ENCODE results near the gene PPA1. TPM values are rescaled to one million over a fixed set of nuclear protein-coding genes. Genes with fewer than 3 reads are reported as not detected.

Gene PPA1
- total and polyA plus RNA-seq, 2 donors (not counting 3 experiments of a cell fraction or from before 2014, with no cell fraction given) = 63.5 to 140 TPM

- CTCF ChIA-PET = interaction anchor here (0.7 to 2.6 kb wide), 2 partner anchors 12 to 59 kb away, joined by 4 to 17 read pairs; partner anchors contain the start of gene TYSND1
- Histone ChIP-seq H2AFZ (ENCODE audit: low read depth, low read length) (no peak overlapping the region), H3K27ac (ENCODE audit: insufficient read depth, low read depth, low read length) (no peak overlapping the region), H3K4me1 (ENCODE audit: control insufficient read depth, extremely low read depth, insufficient read depth, low read length) (no peaks in the 10 kb centered on the region), H3K79me2 (ENCODE audit: control insufficient read depth, insufficient read depth, low read length) (peaks cover 27% of the 10 kb centered on the region), H3K9me3 (replicated peaks; ENCODE audit: control insufficient read depth, insufficient read depth, low read length) (no peaks in the 10 kb centered on the region), H3K9me1 (replicated peaks; ENCODE audit: control insufficient read depth, extremely low read depth, insufficient read depth, low read length) (no peaks in the 10 kb centered on the region), H3K4me3 (replicated peaks in 1 of 3; ENCODE audit: insufficient read depth in 1 of 3, low read depth in 1 of 3, low read length in 3 of 3) (no peak overlapping the region), H3K36me3 (ENCODE audit: control insufficient read depth in 2 of 2, extremely low read depth in 1 of 2, insufficient read depth in 2 of 2, low read length in 2 of 2) (peaks cover 15 to 38% of the 10 kb centered on the region in 2 experiments), H4K20me1 (replicated peaks; ENCODE audit: control insufficient read depth, extremely low read depth, insufficient read depth, low read length) (peaks cover 5% of the 10 kb centered on the region), H3K27me3 (ENCODE audit: control insufficient read depth in 2 of 2, insufficient read depth in 2 of 2, low read length in 2 of 2) (no peaks in the 10 kb centered on the region), H3K4me2 (ENCODE audit: insufficient read depth, low read length) (no peak overlapping the region), H3K9ac (replicated peaks; ENCODE audit: extremely low read depth, insufficient read depth, low read length) (no peak overlapping the region)
- BruUV-seq (replicated peaks) = no TSS peak
- intact Hi-C loops (cut with micrococcal nuclease) = no loop called here
- TF ChIP-seq CTCF (IDR thresholded peaks at IDR 0.05; ENCODE audit: extremely low read depth in 1 of 2, insufficient read depth in 1 of 2, low read depth in 1 of 2, low read length in 2 of 2) = no peak
- TF ChIP-seq JUN (IDR thresholded peaks at IDR 0.05; ENCODE audit: borderline replicate concordance, insufficient read depth, insufficient read length, low read depth) = no peak
- TF ChIP-seq FOS (IDR thresholded peaks at IDR 0.05; ENCODE audit: borderline replicate concordance, insufficient read depth, low read length) = no peak
- TF ChIP-seq MYC (IDR thresholded peaks at IDR 0.05; ENCODE audit: low read depth, low read length) = no peak
- dilution Hi-C loops (cut with MboI; ENCODE audit: extremely low pct_ligation_motif_present, low sequenced_read_pairs) = no loop called here
- no peak for DNase-seq (ENCODE audit: low read depth, low spot score)
- POLR2A ChIA-PET = interaction anchor here (0.6 to 1.0 kb wide), 2 partner anchors 12 to 14 kb away, joined by 8 to 11 read pairs; partner anchors contain the start of gene TYSND1
- FAIRE-seq = no peak
Observed at GRCh38 chr10:70158113-70158512, 75.1 kb downstream of the PPA1 start.

- H2AFZ ChIP-seq (ENCODE audit: low read depth, low read length) = no peak overlapping the region
- peaks cover 23 to 44% of the 10 kb centered on the region in 2 experiments for H3K36me3 ChIP-seq (ENCODE audit: control insufficient read depth in 2 of 2, extremely low read depth in 1 of 2, insufficient read depth in 2 of 2, low read length in 2 of 2)
- H3K9me3 ChIP-seq (replicated peaks; ENCODE audit: control insufficient read depth, insufficient read depth, low read length) = no peaks in the 10 kb centered on the region
- H3K27me3 ChIP-seq (ENCODE audit: control insufficient read depth in 2 of 2, insufficient read depth in 2 of 2, low read length in 2 of 2) = no peaks in the 10 kb centered on the region
- ChIA-PET POLR2A (interaction anchor here (1.5 kb wide), 1 partner anchor 15 kb away, joined by 4 read pairs; the partner anchor contains the start of gene SAR1A), CTCF (interaction anchor here (1.7 kb wide), 1 partner anchor 9 kb away, joined by 7 read pairs; the partner anchor contains the start of gene TYSND1)
- no peak overlapping the region for H3K4me3 ChIP-seq (replicated peaks in 1 of 3; ENCODE audit: insufficient read depth in 1 of 3, low read depth in 1 of 3, low read length in 3 of 3)
- intact Hi-C loops (cut with micrococcal nuclease) = no loop called here
- no peak for TF ChIP-seq JUN (IDR thresholded peaks at IDR 0.05; ENCODE audit: borderline replicate concordance, insufficient read depth, insufficient read length, low read depth)
- TF ChIP-seq GATA2 (IDR thresholded peaks at IDR 0.05; ENCODE audit: insufficient read depth, insufficient read length, low read depth, low read length) = no peak
- no peak for TF ChIP-seq POLR2AphosphoS5 (IDR thresholded peaks at IDR 0.05; ENCODE audit: insufficient read depth, low read depth, low read length)
- no peak for TF ChIP-seq POLR2A (IDR thresholded peaks at IDR 0.05; ENCODE audit: low read depth, low read length)
- no peak for TF ChIP-seq MYC (IDR thresholded peaks at IDR 0.05; ENCODE audit: low read depth, low read length)
- no peak for TF ChIP-seq CTCF (IDR thresholded peaks at IDR 0.05; ENCODE audit: extremely low read depth in 1 of 2, insufficient read depth in 1 of 2, low read depth in 1 of 2, low read length in 2 of 2)
- no peak for TF ChIP-seq MAX (IDR thresholded peaks at IDR 0.05; ENCODE audit: insufficient read depth, insufficient read length)
- TF ChIP-seq EZH2 (IDR thresholded peaks at IDR 0.05; ENCODE audit: borderline replicate concordance, low read depth, low read length, severe bottlenecking) = no peak
- TF ChIP-seq FOS (IDR thresholded peaks at IDR 0.05; ENCODE audit: borderline replicate concordance, insufficient read depth, low read length) = no peak
- H3K9me1 ChIP-seq (replicated peaks; ENCODE audit: control insufficient read depth, extremely low read depth, insufficient read depth, low read length) = no peaks in the 10 kb centered on the region
- no TSS peak for BruUV-seq (replicated peaks)
- no peak overlapping the region for H3K9ac ChIP-seq (replicated peaks; ENCODE audit: extremely low read depth, insufficient read depth, low read length)
- H3K27ac ChIP-seq (ENCODE audit: insufficient read depth, low read depth, low read length) = no peak overlapping the region
- FAIRE-seq = no peak
- peaks cover 8% of the 10 kb centered on the region for H3K79me2 ChIP-seq (ENCODE audit: control insufficient read depth, insufficient read depth, low read length)
- no peaks in the 10 kb centered on the region for H3K4me1 ChIP-seq (ENCODE audit: control insufficient read depth, extremely low read depth, insufficient read depth, low read length)
- H3K4me2 ChIP-seq (ENCODE audit: insufficient read depth, low read length) = no peak overlapping the region
- dilution Hi-C loops (cut with MboI; ENCODE audit: extremely low pct_ligation_motif_present, low sequenced_read_pairs) = no loop called here
- H4K20me1 ChIP-seq (replicated peaks; ENCODE audit: control insufficient read depth, extremely low read depth, insufficient read depth, low read length) = no peaks in the 10 kb centered on the region
- no peak for DNase-seq (ENCODE audit: low read depth, low spot score)
Observed at GRCh38 chr10:70155255-70155838, 77.9 kb downstream of the PPA1 start.
